ENCODE measurements around the gene GLB1L3. TPM values are rescaled to one million over a fixed set of nuclear protein-coding genes. Genes with fewer than 3 reads are reported as not detected.

The GLB1L3 gene
- total RNA-seq, 1 donor from 2014 or later = not detected

- no peak overlapping the region for H3K4me2 ChIP-seq
- H3K4me3 Mint-ChIP-seq = no peak overlapping the region
- no peak for DNase-seq (ENCODE audit: low spot score)
- H3K36me3 Mint-ChIP-seq = peaks cover 5% of the 10 kb centered on the region
- H3K9me3 ChIP-seq (ENCODE audit: low read depth) = no peaks in the 10 kb centered on the region
- H3K27me3 ChIP-seq = peaks cover 4% of the 10 kb centered on the region
- peaks cover 6% of the 10 kb centered on the region for H3K27me3 Mint-ChIP-seq (ENCODE audit: insufficient read depth, low read depth)
- no peaks in the 10 kb centered on the region for H3K79me2 ChIP-seq (ENCODE audit: low read depth)
- no peak overlapping the region for H3K9ac ChIP-seq
- H3K36me3 ChIP-seq = no peaks in the 10 kb centered on the region
- no peak overlapping the region for H3K27ac Mint-ChIP-seq
- TF ChIP-seq EZH2phosphoT487 (IDR thresholded peaks at IDR 0.05) (no peak), EZH2 (IDR thresholded peaks at IDR 0.05) (no peak)
- no peaks in the 10 kb centered on the region for H3F3A ChIP-seq (ENCODE audit: low read depth)
- H3K4me1 ChIP-seq = no peaks in the 10 kb centered on the region
- peaks cover 6% of the 10 kb centered on the region for H3K9me3 Mint-ChIP-seq
- no peak overlapping the region for H2AFZ ChIP-seq (replicated peaks)
- H3K4me3 ChIP-seq = no peak overlapping the region
- peaks cover 8% of the 10 kb centered on the region for H3K4me1 Mint-ChIP-seq
- no peaks in the 10 kb centered on the region for H4K20me1 ChIP-seq (ENCODE audit: low read depth)
- no peak overlapping the region for H3K27ac ChIP-seq
Observed at GRCh38 chr11:134356656-134357544, 80.7 kb downstream of the GLB1L3 start.

GRCh38 chr11:134357545-134357839, 81.3 kb downstream of the GLB1L3 start:
- H3K27me3 Mint-ChIP-seq (ENCODE audit: insufficient read depth, low read depth) = peaks cover 6% of the 10 kb centered on the region
- TF ChIP-seq EZH2phosphoT487 (IDR thresholded peaks at IDR 0.05) (no peak), EZH2 (IDR thresholded peaks at IDR 0.05) (no peak), CTCF (IDR thresholded peaks at IDR 0.05) (no peak)
- DNase-seq (ENCODE audit: low spot score) = no peak

GRCh38 chr11:134358165-134358855, 82.1 kb downstream of the GLB1L3 start:
- H3F3A ChIP-seq (ENCODE audit: low read depth) = no peaks in the 10 kb centered on the region
- no peak overlapping the region for H3K27ac ChIP-seq
- no peak for DNase-seq (ENCODE audit: low spot score)
- Mint-ChIP-seq H3K9me3 (peaks cover 5% of the 10 kb centered on the region), H3K36me3 (peaks cover 5% of the 10 kb centered on the region), H3K4me3 (no peak overlapping the region), H3K27ac (no peak overlapping the region), H3K27me3 (ENCODE audit: insufficient read depth, low read depth) (peaks cover 6% of the 10 kb centered on the region), H3K4me1 (peaks cover 10% of the 10 kb centered on the region)
- H3K36me3 ChIP-seq = no peaks in the 10 kb centered on the region
- no peak overlapping the region for H3K4me2 ChIP-seq
- no peaks in the 10 kb centered on the region for H3K4me1 ChIP-seq
- no peaks in the 10 kb centered on the region for H4K20me1 ChIP-seq (ENCODE audit: low read depth)
- TF ChIP-seq CTCF (IDR thresholded peaks at IDR 0.05) (no peak), EZH2 (IDR thresholded peaks at IDR 0.05) (no peak), EZH2phosphoT487 (IDR thresholded peaks at IDR 0.05) (no peak)
- no peak overlapping the region for H3K4me3 ChIP-seq
- no peaks in the 10 kb centered on the region for H3K9me3 ChIP-seq (ENCODE audit: low read depth)
- H3K9ac ChIP-seq = no peak overlapping the region
- peaks cover 4% of the 10 kb centered on the region for H3K27me3 ChIP-seq
- no peak overlapping the region for H2AFZ ChIP-seq (replicated peaks)
- H3K79me2 ChIP-seq (ENCODE audit: low read depth) = no peaks in the 10 kb centered on the region

More at GRCh38 chr11:134357545-134357839, 81.3 kb downstream of the GLB1L3 start:
- Histone ChIP-seq H3K4me2 (no peak overlapping the region), H2AFZ (replicated peaks) (no peak overlapping the region), H3K27me3 (peaks cover 4% of the 10 kb centered on the region), H3K27ac (no peak overlapping the region), H3K9me3 (ENCODE audit: low read depth) (no peaks in the 10 kb centered on the region), H3K4me1 (no peaks in the 10 kb centered on the region), H4K20me1 (ENCODE audit: low read depth) (no peaks in the 10 kb centered on the region), H3K36me3 (no peaks in the 10 kb centered on the region), H3K9ac (no peak overlapping the region), H3K79me2 (ENCODE audit: low read depth) (no peaks in the 10 kb centered on the region), H3F3A (ENCODE audit: low read depth) (no peaks in the 10 kb centered on the region), H3K4me3 (no peak overlapping the region)
- H3K27ac Mint-ChIP-seq = no peak overlapping the region
- peaks cover 6% of the 10 kb centered on the region for H3K9me3 Mint-ChIP-seq
- no peak overlapping the region for H3K4me3 Mint-ChIP-seq
- H3K36me3 Mint-ChIP-seq = peaks cover 6% of the 10 kb centered on the region
- peaks cover 9% of the 10 kb centered on the region for H3K4me1 Mint-ChIP-seq

Data from neural progenitor cell (in vitro differentiated cells).